ENCODE measurements around the gene MTTP.

DNA sequence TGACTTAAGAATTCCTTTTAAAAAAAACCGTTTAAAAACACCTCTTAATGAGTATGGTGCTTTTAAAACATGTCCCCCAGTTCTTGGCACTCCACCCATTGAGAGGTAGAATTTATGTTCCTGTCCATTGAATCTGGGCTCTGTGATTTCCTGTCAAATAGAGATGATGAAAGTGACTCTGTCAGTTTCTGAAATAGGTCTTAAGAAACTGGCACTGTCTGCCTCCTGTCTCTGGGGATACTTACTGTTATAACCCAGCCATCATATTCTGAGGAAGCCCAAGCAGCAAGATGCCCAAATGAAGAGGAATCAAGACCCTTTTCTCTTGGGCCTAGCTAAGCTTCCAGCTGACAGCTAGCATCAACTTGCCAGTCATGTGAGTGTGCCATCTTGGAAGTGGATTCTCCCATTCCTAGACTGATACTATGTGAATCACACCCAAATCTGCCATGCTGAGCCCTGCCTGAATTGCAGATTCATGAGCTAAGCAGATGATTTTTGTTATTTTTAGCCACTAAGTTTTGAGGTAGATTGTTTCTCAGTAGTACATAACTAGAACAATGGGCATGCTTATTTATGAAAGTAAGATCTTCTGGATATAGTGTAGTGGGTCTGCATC lies 60.2 kb downstream of the MTTP start:
- TF ChIP-seq EZH2 (IDR thresholded peaks at IDR 0.05; ENCODE audit: insufficient read depth, poor library complexity, severe bottlenecking) (no peak), EZH2phosphoT487 (IDR thresholded peaks at IDR 0.05; ENCODE audit: insufficient read depth, low read depth) (no peak)
